ENCODE measurements around the gene OR2S2.

OR2S2 gene

GRCh38 chr9:35908504-35909125 lies 49.3 kb downstream of the OR2S2 start:
- no peak for DNase-seq

DNA sequence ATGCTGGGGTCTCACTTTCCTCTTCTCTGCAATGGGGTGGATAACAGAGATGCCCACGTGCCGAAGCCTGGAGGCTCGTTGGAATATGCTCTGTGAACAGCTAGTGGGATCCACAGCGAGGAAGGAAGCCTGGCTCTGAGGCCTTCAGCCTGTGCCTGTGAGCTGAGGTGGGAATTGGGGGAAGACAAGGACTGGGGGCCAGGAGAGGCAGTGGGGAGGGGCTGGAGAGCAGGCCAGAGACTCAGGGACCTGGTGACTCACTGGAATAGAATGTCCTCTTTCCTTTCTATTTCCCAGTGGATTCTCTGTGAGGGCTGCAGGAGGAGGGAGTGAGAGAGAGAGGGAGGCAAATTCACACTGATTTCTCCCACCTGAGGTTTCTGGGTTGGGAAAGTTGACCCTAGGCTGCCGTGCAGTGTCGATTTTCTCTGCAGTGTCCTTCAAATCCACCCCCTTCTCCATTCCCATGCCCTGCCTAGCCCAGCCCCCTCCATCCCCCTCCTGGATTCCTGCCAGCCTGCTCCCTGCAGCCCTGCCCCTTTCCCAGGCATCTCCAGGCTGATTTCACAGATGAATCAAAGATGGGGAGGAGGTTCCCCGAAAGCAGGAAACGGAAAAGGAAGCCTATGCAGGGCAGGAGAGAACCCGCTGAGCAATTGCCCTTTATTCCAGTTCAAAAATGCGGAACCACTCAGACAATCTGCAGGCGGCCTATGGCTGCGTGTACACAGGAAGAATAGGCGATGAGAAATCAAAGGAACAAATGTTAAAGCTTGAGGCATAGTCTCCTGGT lies 50.0 kb downstream of the OR2S2 start:
- DNase-seq = peak; percentile 51

Measured in DMS53 (cell line).